Amniotic epithelial cell (primary cell): Measurements from ENCODE around the gene LRRN1.
"Not testable (repeated sequence)": the region's sequence is repeated elsewhere in the genome, so short reads cannot be mapped to it uniquely, and the experiment has no call there.

Experiments
- DNase-seq: peaks from one replicate; pipeline ENCODE4 v3.0.0-alpha.2; 2010; ENCODE audit warnings: low read depth

The LRRN1 gene

DNA sequence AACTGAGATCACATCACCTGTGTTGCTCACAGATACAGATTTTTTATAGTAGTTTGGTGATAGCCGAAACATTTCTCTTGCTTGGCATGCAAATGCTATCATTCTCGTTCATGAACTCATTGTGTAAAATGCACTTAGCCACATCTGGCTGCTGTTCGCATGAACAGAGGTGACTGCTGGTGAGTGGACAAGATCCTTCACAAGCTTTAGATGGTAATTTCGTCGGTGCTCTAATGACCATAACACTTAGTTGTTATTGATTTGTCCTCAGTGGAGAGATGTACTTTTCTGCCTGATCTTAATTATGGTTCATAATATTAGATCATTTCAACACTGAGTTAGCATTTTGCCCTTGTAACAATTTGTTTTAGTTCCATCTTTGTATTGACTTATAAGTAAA, 13.8 kb downstream of the LRRN1 start:
- no peak for DNase-seq

DNA sequence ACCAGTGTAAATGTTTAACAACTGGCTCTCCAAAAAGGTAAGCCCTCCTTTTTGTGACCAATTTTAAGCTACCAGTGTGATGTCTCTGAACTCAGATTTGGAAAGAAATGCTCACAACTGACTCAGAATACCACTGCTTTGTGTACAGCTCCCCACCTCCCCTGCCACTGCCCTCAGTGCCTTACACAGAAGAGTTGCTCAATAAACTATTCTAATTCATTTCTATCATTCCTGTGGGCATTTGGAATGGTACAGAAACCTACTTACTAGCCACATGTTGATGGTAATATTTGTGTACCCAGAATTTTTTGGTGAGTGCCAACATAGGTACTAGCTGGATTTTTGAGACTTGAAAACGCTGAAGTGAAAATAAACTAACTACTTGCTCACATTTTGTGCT, 16.0 kb downstream of the LRRN1 start:
- no peak for DNase-seq

DNA sequence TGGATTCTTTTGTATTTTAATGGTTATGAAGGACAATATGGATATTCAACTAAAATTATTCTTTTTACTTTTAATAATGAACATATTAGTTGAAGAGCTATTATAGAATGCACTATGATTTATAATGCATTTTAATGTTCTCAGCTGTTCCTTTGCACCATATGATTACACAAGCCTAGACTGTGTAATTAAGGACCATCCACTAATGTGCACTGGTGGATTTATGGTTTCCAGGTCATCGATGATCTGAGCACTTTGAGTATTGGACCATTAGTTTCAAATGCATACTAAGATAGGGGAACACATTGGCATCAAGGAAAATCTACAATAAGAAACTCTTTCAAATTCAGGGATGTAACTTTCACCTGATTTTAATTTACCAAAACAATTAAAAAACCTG, 16.8 kb downstream of the LRRN1 start:
- DNase-seq, result no peak

DNA sequence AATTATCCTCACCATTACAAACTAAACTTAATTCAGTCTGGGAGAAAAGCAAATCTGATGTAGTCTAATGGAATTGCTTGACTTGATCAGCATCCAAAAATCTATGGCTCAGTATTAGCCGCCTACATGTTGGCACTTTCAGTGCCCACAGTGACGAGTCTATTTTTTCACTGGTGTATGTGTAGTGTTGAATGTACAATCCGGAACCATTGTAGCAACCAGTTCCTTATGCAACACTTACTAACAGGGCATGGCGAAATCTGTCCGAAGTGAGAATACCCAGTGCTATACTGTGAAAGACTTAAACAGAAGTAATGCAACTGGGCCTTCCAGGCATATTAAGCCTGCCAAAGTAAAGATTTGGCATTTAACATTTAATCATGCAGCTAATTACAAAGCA, 18.6 kb downstream of the LRRN1 start:
- DNase-seq, result no peak

DNA sequence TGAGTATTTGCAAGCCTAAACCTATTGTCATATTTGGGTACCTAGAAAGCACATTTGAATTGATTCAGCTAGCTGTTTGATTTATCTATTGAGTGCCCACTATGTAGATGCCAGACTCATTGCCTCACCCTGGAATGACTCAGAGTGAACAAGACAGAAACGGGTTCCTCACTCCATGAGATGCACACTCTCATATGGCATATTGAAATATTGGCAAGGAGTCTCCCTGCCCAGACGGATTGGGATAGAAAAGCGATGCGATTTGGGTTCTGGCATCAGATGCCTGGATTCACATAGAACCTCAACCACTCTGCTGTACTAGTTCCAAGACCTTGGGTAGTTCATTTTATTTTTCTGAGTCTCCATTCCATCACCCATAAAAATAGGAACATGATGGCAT, 22.5 kb downstream of the LRRN1 start:
- no peak for DNase-seq

DNA sequence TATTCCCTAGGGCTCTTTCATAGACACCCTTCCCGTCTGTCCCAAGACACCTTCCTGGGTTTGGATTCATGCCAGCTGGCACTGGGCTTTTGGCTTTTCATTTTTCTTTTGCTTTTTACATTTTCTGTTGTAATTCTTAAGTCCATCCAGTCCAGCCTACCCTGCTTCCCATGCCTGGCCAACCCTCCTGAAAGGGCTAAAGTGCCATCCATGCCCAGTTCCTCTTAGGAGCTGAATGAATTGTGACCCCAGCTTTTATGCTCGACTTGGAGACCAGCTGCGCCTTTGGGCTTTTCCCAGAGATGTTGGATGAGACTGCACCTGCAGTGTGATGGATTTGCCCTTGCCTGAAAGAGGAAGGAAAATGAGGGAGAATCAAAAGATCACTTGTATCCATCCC, 25.8 kb downstream of the LRRN1 start:
- no peak for DNase-seq

DNA sequence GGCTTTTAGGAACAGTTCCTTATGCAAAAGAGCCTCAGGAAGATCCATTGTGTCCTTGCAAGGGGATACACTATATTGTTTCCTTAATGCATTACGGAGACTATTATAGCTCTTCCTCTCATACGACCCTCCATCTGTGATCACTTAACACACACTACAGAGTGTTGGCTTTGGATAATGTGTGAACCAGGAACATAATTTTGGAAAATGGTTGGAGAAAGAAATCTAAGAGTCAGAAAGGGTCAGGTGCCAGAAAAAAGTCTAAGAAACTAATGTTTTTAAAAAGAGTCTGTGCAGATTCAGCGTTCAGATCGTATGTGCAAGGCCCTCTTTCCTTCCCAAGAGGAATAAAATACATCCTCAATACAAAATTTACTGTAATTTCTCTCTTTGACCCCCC, 27.3 kb downstream of the LRRN1 start:
- no peak for DNase-seq

DNA sequence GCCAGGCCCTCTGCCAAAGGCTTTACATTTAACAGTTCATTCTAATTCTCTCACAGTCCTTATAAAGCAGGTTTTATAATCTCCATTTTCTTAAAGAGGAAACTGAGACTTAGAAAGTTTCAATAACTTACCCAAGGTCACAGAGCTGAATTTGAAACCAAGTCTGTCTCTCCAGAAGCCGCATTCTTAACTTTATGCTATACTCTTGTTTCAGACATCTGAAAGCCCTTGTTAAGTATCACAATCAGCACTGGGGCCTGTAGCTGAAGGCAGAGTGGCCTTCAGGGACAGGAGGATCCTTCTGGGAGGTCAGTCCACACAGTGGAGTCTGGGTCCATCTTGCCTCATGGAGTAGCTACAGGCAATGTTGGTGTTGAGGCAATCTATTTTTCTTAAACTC, 27.9 kb downstream of the LRRN1 start:
- DNase-seq, result no peak

DNA sequence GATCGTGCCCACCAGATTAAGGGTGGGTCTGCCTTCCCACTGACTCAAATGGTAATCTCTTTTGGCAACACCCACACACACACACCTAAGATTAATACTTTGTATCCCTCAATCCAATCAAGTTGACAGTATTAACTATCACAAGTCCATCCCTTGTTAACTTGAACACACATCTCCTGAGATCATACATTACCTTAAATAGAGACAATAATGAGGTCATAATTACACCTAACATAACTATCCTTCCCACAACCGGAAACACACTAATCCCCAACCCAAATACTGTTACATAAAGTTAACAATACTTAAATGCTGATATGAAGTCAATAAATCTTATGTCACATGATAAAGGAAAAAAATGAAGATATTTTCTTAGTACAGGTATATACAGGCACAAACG, 29.2 kb downstream of the LRRN1 start:
- DNase-seq, result not testable (repeated sequence)

DNA sequence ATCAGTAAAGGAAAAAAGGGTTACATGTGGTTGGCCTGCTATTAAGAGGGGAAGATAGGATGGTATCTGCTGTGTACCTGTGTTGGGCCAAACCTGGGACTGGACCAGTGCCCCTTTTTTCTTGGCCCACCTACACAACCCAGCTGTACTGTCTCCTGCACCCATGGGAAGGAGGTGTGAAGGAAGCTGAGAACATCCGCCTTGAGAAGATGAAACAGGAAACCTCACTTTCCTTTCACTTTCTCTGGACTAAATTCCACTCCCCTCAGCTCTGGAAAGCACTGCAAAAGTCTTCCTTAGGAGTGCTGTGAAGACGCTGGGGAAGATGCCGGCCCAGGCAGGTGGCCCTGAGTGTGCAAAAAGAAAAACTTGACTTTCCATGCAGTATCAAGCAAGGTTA, 37.6 kb downstream of the LRRN1 start:
- DNase-seq, result no peak

DNA sequence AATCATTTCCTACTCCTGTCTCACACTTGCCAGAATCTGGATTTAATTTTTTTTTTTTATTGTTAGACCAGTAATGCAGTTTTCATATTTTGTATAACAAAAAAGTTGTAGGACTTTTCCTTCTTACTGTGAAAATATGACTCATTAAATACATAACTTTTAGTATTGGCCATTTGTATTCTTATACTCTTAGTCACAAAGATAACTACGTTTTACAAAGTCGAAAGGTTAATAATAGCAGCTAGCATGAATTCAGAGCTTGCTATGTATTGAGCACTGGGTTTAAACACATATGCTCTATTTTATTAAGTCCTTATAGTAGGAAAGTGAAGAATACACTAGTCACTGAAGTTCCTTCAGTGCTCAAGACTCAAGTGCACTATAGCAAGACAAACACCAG, 43.1 kb downstream of the LRRN1 start:
- no peak for DNase-seq

DNA sequence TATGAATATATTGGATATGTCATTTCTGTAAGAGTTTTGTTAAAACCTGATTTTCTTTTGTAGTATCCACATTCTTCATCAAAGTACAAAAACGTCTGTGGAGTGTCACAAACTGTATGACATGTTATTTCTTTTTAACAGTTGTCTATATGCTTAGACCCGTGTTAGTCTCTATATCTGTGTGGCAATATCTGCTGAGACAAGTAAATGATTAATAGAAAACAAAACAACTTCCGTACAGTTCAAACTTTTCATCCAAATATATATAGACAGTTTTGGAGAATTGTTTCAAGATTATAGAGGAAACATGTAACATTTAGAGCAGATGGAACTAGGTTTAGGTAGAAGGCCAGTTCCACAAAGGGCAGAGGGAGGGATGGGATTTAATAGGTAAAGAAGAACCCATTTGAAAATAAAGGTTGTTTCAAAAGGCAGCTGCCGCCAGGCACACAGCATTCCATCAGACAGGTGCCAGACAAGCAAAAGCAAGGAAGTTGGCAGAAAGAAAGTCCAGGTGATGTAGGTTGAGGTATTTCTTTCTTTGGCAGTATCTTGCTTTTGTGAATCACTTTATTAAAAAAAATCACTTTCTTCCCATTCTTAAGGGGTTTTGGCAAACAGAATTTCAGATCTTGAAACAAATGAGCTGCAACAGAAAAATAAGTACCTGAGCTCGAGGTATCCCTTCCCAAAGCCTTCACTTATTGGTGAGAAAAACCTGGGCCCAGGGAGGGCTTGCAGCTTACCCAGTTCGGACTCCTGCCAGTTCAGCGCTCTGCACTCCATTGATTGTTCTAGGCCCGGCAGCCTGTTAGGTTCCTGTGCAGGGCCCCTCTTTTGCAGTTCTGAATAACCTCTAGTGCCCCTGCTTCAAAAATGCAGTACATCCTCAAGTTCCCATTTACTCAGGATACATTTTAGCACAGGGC, 49.0 kb downstream of the LRRN1 start:
- DNase-seq, result no peak

DNA sequence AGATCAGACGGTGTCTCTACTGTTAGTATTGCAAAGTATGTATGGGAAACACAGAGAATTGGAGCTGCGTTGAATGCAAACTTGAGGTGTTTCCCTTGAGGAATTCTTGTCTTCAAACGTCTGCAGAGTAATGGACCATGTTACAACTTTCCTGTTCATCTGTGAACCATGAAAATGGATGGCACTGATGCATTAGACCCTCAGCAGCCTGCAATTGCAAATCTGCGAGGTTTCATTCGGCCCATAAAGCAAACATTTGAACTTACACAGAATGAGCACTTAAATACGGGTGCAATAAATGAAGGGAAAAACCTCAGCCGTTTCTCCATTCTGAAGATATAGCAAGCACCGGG, 49.7 kb downstream of the LRRN1 start:
- DNase-seq, result no peak

DNA sequence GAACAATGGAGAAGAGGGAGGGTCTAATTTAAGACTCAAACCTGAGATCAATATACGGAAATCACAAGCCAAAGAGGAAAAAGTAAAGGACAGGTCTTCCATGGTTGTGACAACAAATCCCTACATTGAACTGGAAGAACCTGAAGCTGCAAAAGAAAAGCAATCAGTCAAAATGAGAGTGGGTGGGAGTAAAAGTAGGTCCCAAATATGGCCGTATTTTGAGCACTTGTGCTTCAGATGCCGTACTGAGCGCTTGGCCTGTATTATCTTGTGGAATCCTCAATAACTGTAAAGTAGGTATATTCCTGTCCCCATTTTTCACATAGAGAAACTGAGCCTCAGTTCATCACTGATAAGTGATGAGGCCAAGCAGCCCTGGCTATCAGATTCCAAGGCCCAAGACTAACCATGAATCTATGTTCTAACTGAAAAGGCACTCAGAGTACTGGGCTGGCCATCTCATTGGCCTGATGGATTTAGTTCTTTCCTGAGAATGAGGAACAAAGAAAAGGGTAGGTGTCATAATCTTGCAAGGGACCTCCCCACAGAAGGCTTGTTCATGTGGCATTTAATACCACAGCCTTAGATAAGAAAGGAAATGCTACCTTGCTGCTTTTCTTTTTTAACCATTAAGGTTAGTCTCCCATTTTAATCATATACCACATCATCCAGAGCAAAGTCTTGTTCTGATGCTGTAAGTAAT, 52.5 kb downstream of the LRRN1 start:
- no peak for DNase-seq

DNA sequence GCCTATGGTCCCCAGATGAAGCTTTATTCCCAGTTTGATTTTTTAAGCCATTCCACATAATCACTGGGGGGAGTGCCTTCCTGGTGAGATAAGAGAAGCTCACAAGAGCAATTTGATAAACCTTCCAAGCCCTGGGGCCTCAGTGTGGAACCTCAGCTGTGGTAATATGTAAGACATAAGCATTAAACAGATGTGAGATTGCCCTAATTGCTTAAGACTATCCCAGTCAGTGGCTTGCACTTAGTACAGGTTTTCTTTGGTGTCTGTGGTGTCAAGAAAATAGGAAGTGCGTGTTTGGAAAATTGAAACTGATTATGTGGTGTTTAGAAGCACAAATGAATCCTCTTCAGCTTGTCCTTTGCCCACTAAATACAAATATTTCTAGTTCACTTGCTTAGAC, 54.3 kb downstream of the LRRN1 start:
- DNase-seq, result no peak

DNA sequence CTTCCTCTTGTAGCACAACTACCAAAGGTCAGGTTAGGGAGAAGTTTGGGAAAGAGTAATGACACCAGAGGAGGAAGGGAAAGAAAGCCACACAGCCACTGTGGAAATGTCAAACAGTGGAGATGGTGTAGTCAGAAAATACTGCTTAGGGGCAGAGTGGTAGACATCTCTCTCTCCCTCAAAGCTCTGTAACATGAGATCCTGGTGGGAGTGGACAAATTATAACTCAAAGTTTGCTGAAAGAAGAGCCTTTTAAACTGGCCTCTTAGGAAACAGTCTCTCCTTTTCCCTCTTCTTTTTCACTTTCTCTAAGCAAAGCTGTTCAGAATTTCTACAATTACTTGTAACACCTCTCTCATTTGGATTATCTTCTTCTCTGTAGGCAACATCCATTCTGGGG, 55.8 kb downstream of the LRRN1 start:
- DNase-seq, result no peak

DNA sequence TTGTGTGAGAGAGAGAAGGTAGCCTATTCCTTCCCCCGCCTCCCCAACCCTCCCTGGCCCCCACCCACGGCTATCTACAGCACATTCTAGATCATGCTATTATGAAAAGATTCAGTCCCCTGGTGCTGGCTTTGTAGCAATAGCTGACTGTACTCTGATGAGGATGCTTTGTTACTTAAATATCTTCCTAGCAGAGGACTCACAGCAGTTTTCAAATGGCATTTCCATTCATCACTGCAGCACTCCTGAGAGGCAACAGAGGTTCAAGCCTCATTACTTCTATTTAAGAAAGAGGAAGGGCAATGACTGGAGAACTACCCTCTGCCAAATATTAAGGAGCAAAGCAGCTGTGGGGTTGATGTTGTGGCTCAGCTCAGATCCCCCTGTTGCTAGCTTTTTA, 61.0 kb downstream of the LRRN1 start:
- DNase-seq, result no peak

DNA sequence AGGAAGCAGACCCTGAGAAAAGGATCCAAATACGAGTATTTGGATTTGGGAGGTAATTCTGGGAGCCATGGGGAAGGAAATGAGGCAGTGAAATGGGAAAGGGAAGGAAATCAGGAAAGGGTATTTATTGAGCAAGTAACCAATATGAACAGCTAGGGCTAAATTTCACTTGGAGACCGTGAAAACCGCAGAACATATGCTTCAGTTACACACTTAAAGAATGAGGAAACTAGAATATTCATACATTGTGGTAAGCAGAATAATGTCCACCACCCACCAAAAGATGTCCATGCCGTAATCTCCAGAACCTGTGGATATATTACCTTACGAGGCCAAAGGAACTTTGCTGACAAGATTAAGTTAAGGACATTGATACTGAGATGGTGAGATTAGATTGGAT, 63.3 kb downstream of the LRRN1 start:
- DNase-seq, result no peak

DNA sequence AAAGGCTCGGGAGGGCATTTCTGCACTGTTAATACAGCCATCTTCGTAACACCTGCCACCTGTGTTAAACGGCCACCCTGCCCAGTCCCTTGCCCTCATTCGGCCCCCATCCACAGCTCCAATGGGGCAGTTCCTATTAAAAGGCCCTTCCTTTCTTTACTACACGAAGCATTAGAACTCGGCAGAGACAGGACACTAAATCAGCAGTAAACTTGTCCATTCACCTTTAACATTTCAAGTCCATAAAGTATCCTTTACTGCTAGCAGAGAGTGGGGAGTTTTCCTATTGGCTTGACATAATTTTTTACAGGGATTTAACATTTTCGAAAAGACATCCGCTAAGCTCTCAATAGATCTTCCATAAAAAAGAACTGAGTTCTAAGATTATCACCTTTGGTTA, 76.3 kb downstream of the LRRN1 start:
- no peak for DNase-seq

DNA sequence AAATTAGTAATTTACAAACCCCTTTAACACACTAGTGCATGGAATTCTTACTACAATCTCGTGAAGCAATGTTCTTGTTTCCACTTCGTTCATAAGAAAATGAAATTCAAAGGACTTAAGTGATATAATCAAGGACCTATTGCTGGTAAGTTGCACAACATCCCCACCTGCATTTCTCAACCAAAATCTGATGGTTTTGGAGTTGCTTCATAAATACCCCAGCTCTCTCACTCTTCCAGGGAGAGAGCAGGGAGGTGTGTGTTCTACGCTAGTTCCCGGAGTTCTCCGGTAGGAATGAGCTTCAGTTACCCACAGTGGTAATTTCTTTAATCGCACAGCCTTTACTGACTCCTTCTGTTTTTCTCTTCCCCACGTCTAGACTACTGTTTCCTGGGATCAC, 81.8 kb downstream of the LRRN1 start:
- no peak for DNase-seq

DNA sequence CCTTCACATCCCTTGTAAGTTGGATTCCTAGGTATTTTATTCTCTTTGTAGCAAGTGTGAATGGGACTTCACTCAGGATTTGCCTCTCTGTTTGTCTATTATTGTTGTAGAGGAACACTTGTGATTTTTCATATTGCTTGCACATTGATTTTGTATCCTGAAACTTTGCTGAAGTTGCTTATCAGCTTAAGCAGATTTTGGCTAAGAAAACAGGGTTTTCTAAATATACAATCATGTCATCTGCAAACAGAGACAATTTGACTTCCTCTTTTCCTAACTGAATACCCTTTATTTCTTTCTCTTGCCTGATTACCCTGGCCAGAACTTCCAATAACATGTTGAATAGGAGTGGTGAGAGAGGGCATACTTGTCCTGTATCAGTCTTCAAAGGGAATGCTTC, 88.1 kb downstream of the LRRN1 start:
- DNase-seq, result not testable (repeated sequence)

DNA sequence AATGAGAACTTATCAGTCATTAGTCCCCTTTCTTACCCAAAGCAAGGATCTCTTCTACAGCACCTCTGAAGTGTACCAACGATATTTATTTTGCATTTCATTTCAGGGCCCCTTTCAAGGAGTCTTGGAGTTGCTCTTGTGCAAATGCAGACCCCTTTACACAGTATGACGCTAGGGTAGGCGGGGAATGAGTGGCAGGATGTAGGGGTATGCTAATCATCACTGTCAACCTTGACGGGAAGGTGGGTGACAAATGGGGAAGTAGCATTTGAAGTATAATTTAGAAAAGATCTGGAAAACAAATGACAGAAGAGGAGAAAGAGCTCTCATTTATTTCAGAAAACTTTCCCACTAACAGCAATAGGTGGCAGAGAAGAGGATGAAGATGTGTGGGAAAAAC, 94.4 kb downstream of the LRRN1 start:
- no peak for DNase-seq
